Measurements from ENCODE around the gene SLC7A1.

The SLC7A1 gene

DNA sequence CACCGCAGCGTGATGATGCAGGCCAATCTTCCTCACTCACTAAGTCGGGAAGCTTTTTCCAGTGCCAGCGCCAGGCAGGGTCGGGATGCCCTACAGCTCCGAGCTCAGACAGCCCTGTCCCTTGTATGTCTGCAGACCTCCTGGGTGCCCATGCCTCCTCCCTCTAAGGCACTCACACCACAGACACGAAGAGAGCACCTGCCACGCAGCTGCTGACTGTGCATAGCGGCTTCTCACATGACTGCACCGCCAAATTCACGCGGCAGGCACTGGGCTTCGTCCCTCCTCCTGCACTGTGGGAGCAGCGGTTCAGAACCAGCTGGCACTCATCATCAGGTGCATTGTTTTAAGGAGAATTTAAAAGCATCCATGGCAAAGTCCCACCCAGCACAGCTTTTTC lies 88.1 kb downstream of the SLC7A1 start:
- DNase-seq: no peak

DNA sequence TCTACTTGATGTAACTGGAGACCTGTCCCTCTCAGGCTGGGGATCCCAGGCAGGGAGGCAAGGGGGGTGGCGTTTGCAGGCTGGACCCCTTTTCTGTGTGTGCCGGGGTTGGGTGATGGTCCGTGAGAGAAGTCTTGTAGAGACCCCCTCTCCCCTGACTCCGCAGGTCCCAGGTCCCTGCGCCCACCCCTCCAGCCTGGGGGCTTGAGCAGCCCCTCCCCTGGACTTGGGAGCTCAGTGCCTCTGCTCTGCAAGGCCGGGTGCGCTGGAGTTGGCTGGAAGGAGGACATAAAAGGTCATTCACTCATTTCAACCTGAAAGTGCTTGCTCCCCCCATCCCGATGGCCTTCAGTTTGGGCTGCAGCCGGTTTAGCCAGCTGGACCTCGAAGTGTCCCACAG lies 89.5 kb downstream of the SLC7A1 start:
- DNase-seq: no peak

GRCh38 chr13:29505511-29505910 lies 90.0 kb downstream of the SLC7A1 start:
- DNase-seq: no peak

DNA sequence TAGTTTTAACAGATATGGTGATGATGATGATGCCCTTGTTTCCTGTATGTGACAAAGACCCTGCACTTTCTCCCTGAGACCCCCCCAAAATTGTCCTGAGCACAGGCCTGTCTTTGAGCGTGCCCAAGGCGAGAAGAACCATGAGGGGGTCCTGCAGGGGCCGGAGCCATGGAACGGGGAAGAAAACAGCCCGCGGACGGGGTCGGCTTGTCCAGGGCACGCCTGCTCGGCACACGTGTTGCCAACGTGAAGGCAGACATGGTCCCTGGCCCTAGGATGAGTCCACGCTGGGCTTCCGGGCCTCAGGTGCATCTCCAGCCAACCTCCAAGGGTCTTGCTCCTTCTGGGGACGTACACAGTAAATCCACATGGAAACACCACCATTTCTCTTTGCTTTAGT lies 90.8 kb downstream of the SLC7A1 start:
- no peak for DNase-seq

DNA sequence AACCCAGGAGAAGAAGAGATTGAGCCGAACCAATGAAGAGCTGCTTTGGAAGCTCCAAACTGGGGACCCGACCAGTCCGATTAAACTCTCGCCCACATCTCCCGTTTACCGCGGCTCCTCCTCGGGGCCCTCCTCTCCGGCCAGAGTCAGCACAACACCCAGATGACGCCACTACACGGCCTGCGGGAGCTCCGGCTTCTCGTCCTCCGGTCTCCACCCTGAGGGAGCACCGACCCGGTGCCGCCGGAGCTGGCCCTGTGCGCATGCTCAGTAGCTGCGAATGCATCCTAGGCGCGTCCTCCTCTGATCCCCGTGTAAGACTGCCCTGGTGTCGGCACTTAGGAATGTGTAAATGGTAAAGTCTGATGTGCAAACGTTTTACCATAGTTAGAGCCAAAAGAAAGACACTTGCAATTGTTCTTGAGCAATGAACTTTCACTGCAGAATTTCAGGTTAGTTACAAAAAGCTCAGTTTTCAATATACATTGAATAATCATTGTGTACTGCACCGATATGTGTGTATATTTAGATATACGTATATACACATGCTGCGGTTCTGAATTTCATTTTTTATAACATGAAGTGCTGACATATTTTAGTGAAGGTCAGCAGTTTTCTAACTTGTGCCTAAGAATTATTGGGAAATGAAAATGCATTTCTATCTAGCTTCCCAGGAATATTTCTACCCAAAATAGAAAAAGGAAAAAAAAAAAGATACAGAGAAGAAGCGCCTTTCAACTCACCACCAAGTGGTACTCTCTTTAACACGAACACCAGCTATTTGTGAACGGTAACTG lies 92.2 kb downstream of the SLC7A1 start:
- DNase-seq: no peak

DNA sequence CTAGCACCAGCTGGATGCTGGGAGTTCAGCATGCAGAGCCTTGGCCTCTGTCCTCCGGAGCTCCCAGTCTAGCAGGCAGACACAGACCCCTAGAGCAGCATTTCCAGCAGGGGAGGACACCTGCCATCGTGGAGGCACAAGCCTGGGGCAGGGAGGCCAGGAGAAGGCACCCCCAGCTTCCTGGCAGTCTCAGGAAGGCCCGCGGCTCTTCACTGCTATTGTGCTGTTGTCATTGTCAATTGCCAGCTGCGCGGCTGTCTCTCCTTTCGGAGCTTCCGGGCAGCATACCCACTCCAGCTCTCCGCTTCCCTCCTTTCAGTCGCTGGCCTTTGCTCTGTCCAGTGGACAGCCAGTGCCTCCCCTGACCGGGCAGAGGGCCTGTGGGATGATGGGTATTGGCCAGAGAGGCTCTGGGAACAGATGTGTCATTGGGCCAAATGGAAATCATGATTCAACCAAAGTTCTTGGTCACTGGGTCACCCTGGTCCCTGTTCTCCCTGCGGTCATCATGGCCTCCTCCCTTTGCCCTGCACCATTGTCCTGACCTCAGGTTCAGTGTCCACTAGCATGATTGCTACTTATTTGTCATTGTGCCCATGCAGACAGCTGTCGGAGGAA lies 93.0 kb downstream of the SLC7A1 start:
- DNase-seq: no peak

- no peak for DNase-seq
These were observed 93.8 kb downstream of the SLC7A1 start for GRCh38 chr13:29501674-29502073.

DNA sequence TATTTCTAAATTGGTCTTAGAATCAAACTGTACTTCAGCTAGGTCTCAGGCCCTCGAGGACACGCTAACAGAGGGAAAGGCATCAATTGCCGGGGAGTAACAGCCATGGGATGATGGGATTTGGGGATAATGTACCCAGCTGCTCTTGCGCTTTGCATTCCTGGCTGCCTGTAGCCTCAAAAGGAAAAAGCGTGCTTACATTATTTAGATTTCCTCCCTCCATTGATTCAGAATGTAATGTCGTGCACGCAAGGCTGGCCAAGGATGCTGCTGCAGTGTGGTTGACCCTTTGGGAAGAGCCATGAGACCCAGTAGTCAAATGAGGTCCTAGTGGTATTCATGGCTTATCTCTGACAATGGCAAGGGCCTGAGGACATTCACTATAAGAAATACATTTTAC lies 95.1 kb downstream of the SLC7A1 start:
- no peak for DNase-seq

DNA sequence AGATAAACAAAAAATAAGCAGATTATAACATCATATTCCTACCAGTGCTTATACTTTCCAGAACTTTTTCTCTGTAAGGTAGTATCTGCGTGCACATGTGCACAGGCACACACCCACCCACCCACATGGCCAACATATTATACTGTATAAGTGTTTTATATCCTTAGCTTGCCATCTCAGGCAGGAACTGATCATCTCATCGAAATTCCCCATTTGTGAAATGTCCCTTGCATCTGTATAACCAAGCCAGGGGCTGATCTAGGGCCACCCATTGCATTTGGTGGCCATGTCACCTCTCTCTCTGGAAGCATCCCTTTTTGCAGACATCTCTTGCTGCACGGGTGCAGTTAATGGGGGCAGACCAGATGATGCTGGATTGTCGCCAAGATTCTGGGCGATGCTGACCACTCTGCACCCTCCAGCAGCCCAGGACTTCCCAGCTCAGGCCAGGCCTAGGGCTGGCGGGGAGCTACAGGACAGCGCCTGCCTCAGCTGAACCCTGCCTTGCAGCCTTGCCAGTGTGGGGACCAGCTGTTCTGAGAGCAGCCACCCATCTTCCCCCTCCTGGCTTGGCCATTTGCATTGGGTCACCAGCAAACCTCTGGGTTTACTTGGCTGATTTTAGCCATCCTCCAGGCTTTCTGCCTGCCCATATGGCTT lies 95.9 kb downstream of the SLC7A1 start:
- no peak for DNase-seq

DNA sequence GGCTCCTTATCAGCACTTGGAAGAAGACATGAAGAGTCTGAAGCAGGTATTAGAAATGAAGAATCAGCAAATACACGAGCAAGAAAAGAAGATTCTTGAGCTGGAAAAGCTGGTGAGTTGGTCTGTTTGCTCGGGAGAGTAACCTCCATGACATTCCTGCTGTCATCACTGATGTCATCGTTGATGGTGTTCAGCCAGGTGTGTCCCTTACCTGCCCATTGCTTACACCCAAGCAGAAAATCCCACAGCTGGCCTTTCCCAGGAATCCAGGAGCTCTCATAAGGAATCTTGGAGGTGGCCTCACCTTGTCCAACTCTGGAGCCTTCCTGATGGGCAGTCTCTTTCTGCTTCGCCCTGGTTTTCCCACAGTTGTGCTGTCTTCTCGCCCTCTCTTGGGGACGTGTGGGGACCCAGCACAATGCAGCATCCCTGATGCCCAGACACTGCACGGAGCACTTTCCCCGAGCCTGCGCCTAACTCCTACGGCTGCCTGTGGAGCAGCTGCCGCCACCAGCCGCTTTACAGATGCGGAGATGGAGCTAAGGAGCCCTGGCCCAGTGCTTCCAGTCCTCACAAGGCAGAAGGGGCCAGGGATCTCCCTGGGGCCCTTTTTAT lies 97.0 kb downstream of the SLC7A1 start:
- no peak for DNase-seq

DNA sequence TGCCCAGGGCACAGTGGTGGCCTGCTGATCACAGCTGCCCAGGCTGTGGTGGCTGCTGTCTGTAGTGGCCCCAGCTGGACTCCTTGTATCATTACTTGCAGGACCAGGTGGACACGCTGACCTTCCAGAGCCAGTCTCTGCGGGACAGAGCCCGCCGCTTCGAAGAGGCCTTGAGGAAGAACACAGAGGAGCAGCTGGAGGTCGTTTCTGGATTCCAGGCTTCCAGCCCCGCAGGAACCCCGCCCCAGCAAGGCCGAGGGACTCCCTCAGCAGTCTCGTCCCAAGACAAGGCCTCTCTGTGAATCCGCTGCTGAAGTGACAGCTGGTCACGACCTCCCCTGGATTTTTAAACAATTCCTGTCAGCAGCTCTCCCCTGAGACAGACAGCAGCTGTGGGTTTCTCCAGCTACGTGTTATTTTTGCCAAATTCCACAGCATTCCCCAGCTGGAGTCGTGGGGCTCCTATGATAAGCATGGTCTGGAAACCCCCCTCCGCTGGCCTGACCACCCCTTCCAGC lies 98.3 kb downstream of the SLC7A1 start:
- DNase-seq: no peak

- no peak for DNase-seq
These were observed 99.2 kb downstream of the SLC7A1 start for GRCh38 chr13:29496241-29496712.

DNA sequence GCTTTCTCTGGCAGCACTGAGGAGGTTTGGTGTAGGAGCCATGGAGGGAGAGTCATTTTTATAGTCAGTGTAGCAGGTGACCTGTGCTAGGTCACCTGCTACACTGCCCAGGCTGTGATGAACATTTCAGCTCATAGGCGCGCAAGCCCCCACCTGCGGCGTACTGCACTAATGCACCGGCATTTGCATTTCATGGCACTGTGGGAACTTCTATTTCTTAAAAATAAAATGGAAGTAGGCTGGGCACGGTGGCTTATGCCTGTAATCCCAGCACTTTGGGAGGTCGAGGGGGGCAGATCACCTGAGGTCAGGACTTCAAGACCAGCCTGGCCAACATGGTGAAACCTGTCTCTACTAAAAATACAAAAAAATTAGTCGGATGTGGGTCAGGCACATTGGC lies 101.0 kb downstream of the SLC7A1 start:
- no peak for DNase-seq

DNA sequence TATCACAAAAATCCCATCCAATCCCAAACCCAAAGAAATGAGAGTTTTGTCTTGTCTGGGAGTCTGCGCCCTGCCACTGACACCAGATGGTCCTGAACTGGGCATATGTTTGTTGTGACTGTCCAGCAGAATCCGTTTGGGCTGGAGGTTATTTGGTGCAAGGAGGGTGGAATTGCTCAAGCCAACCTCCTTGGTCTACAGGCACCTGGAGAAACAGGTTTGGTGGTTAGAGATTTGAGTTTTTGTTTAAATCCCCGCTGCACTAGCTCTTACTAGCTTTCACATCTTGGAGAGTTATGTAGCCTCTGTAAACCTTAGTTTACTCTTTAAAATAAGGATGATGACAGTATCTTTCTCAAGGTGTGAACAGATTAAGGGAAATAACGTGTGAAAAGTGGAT lies 101.7 kb downstream of the SLC7A1 start:
- DNase-seq: no peak

- no peak for DNase-seq
These were observed 104.2 kb downstream of the SLC7A1 start for GRCh38 chr13:29491248-29491647.

DNA sequence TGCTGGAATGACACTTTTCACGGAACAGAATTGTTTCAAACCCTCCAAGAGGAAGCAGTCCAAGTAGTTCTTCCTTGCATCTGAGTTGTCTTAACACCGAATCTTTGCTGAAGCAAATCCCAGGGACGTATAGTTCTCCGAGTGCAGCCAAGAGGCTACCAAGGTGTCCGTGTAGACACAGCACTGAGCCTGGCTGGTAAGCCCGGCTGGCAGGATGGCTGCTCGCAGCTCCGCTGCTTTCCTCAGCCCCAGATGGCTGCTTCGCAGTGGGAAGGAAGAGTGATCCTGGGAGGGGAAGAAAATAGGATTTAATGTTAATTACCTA lies 105.0 kb downstream of the SLC7A1 start:
- DNase-seq: no peak

DNA sequence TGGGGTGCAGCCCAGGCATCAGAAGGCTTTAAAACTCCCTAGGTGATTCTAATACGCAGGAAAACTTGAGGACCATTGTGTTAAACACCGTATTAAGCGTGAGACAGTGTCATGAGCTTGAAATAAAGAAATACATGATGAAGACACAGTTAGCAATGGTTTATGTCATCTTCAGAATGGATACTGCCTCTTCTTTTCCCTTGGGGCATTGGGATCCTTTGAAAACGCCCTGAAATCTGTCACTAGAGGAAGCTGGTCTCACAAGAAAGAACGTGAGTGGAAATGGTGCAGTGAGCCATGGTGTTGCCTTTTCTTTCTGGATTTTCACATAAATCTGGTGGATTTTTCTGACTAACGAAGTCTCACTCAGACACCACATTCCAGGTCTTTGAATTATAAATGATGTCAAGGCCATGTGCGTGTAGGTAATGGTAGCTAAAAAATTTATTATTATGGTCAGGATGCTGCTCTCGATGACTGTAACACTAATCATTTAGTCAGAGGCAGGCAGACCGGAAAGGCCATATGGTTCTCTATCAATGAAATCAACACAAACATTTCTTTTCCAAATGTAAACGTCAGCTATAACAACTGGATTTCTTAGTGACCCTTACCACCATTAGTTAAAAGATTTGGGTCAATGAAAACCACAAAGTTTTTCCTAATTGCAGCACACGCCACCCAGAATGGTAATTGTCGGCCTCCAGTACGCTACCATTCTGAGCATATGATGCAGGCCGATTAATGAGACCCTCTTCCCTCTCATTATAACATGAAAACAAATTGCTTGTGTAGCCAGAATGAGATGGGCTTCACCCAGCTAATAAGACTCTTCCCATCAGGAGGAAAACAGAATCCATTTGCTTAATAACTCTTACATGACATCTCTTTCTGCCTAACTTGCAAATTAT lies 105.6 kb downstream of the SLC7A1 start:
- DNase-seq: no peak

- no peak for DNase-seq
These were observed 107.7 kb downstream of the SLC7A1 start for GRCh38 chr13:29487466-29488454.

DNA sequence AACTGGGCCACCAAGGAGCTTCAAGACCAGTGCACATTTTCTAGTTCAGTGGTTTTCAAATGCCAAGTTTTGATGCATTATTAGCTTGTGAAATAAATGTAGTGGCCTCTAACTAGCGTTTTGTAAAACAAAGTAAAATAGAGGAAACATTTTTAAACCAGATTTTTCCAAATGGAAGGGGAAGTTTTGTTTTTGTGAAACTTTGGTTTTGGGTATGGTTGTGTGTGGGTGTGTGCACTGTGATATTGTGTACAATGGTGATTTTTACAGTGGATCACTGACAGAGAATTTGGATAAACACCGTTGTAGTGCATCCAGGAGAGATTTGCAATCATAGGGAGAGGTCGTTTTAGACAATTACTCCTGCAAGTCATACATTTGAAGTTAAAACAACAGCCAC lies 108.9 kb downstream of the SLC7A1 start:
- DNase-seq: no peak

GRCh38 chr13:29484796-29485195 lies 110.7 kb downstream of the SLC7A1 start:
- DNase-seq: no peak

GRCh38 chr13:29484236-29484635 lies 111.3 kb downstream of the SLC7A1 start:
- DNase-seq: no peak
